IMR-90 (cell line): Measurements from ENCODE around the gene PAMR1. TPM values are rescaled to one million over a fixed set of nuclear protein-coding genes. Genes with fewer than 3 reads are reported as not detected.

Experiments used
- ATAC-seq: fragments of 200-7000 bp; cut with Tn5 transposase; 2 replicates; pipeline ENCODE4 v1.9.1; 2020; ENCODE audit warnings: low read depth, mild to moderate bottlenecking, moderate library complexity
- BruUV-seq: library from RNA; stranded (reverse); fragments of 400-500 nt; replicated peaks from 2 replicates; lab custom pipeline; 2021; lab: Mats Ljungman, UMichigan
- CTCF ChIA-PET: fragments of 300-600 bp; formaldehyde crosslinking; extraction: SDS; loops from one replicate; lab custom pipeline; 2021; ENCODE audit warnings: antibody characterized with exemption; lab: Yijun Ruan, JAX
- POLR2A ChIA-PET: fragments of 300-600 bp; sonication (Branson Sonifier 250); formaldehyde crosslinking; loops from one replicate; lab custom pipeline; 2022; ENCODE audit warnings: antibody characterized with exemption; ENCODE audit not compliant: unreplicated experiment; lab: Charles Lee
- DNase-seq: peaks from one replicate; pipeline ENCODE4 v3.0.0; 2013
- H2AFZ ChIP-seq: replicated peaks from 2 replicates; pipeline ENCODE3; 2013; ENCODE audit warnings: low read length, mild to moderate bottlenecking; ENCODE audit not compliant: poor library complexity
- H2AK5ac ChIP-seq: 2 replicates; pipeline ENCODE4 v1.6.1; 2013; ENCODE audit warnings: low read depth, low read length, inconsistent platforms
- H2AK9ac ChIP-seq: replicated peaks from 2 replicates; pipeline ENCODE3; 2013; ENCODE audit warnings: mild to moderate bottlenecking, low read depth, low read length, moderate library complexity; ENCODE audit not compliant: poor library complexity
- H2BK120ac ChIP-seq: 2 replicates; pipeline ENCODE4 v1.6.1; 2013; ENCODE audit warnings: low read depth, low read length, inconsistent platforms
- H2BK15ac ChIP-seq: 3 replicates; pipeline ENCODE4 v1.6.1; 2013; ENCODE audit warnings: low read depth, low read length, inconsistent platforms
- H2BK20ac ChIP-seq: 2 replicates; pipeline ENCODE4 v1.6.1; 2013; ENCODE audit warnings: low read depth, mild to moderate bottlenecking, inconsistent platforms, low read length, moderate library complexity
- H2BK5ac ChIP-seq: 2 replicates; pipeline ENCODE4 v1.6.1; 2013; ENCODE audit warnings: mild to moderate bottlenecking, low read depth, low read length, inconsistent platforms; ENCODE audit not compliant: poor library complexity, severe bottlenecking
- H3K14ac ChIP-seq: replicated peaks from 2 replicates; pipeline ENCODE4 v1.6.1; 2013; ENCODE audit warnings: low read depth, low read length, inconsistent platforms
- H3K18ac ChIP-seq: 2 replicates; pipeline ENCODE4 v1.6.1; 2013; ENCODE audit warnings: low read depth, low read length, control low read depth
- H3K23ac ChIP-seq: 2 replicates; pipeline ENCODE4 v1.6.1; 2013; ENCODE audit warnings: low read depth, low read length, inconsistent platforms
- H3K27ac ChIP-seq: 2 replicates; pipeline ENCODE4 v1.5.1; 2013; ENCODE audit warnings: mild to moderate bottlenecking, control low read depth, low read length; ENCODE audit not compliant: insufficient read depth
- H3K27me3 ChIP-seq: 2 replicates; pipeline ENCODE4 v1.6.1; 2013; ENCODE audit warnings: low read length; ENCODE audit not compliant: control insufficient read depth, insufficient read depth
- H3K36me3 ChIP-seq: 2 replicates; pipeline ENCODE4 v1.6.1; 2013; ENCODE audit warnings: low read length, mixed read lengths; ENCODE audit not compliant: control insufficient read depth, insufficient read depth
- H3K4ac ChIP-seq: 2 replicates; pipeline ENCODE4 v1.6.1; 2013; ENCODE audit warnings: low read depth, low read length, inconsistent platforms
- H3K4me1 ChIP-seq: 2 replicates; pipeline ENCODE4 v1.6.1; 2013; ENCODE audit warnings: low read length, mixed read lengths; ENCODE audit not compliant: control insufficient read depth, insufficient read depth
- H3K4me2 ChIP-seq: 2 replicates; pipeline ENCODE4 v1.6.1; 2013; ENCODE audit warnings: low read depth, mild to moderate bottlenecking, control low read depth, low read length, moderate library complexity
- H3K4me3 ChIP-seq: 2 replicates; pipeline ENCODE4 v1.5.1; 2013; ENCODE audit warnings: low read depth, mild to moderate bottlenecking, control low read depth, low read length, moderate library complexity; ENCODE audit not compliant: insufficient read depth
- H3K56ac ChIP-seq: 2 replicates; pipeline ENCODE4 v1.6.1; 2013; ENCODE audit warnings: low read length, inconsistent platforms; ENCODE audit not compliant: insufficient read depth; ENCODE audit errors: extremely low read depth
- H3K79me1 ChIP-seq, 2 experiments: 2 replicates each; pipeline ENCODE4 v1.6.1; 2013; ENCODE audit warnings: low read length in 2 of 2, inconsistent platforms in 1 of 2, low read depth in 1 of 2
- H3K9ac ChIP-seq: 2 replicates; pipeline ENCODE4 v1.6.1; 2013; ENCODE audit warnings: low read depth, low read length, control low read depth
- H3K9me1 ChIP-seq: 2 replicates; pipeline ENCODE4 v1.6.1; 2013; ENCODE audit warnings: low read length, inconsistent platforms; ENCODE audit not compliant: insufficient read depth
- H3K9me3 ChIP-seq: 2 replicates; pipeline ENCODE4 v1.6.1; 2013; ENCODE audit warnings: low read length; ENCODE audit not compliant: control insufficient read depth, insufficient read depth
- H4K20me1 ChIP-seq: 2 replicates; pipeline ENCODE4 v1.6.1; 2013; ENCODE audit warnings: low read length, inconsistent platforms; ENCODE audit not compliant: insufficient read depth
- H4K5ac ChIP-seq: 2 replicates; pipeline ENCODE4 v1.6.1; 2013; ENCODE audit warnings: mild to moderate bottlenecking, low read depth, low read length, control low read depth
- H4K8ac ChIP-seq, 2 experiments: 2 replicates each; pipeline ENCODE4 v1.6.1; 2013; ENCODE audit warnings: low read depth in 2 of 2, low read length in 2 of 2, control low read depth in 1 of 2, inconsistent platforms in 1 of 2
- H4K91ac ChIP-seq: 2 replicates; pipeline ENCODE4 v1.6.1; 2013; ENCODE audit warnings: low read depth, low read length, inconsistent platforms; ENCODE audit not compliant: insufficient read depth
- CEBPB ChIP-seq: IDR thresholded peaks from 2 replicates; pipeline ENCODE4 v1.6.1; 2012; ENCODE audit warnings: low read depth, low read length, improper control_type of control experiment
- CHD1 ChIP-seq: IDR thresholded peaks from 2 replicates; pipeline ENCODE4 v1.6.1; 2012; ENCODE audit warnings: low read depth, low read length, improper control_type of control experiment
- CTCF ChIP-seq: conservative IDR thresholded peaks from 2 replicates; pipeline ENCODE4 v1.5.1; 2012; ENCODE audit warnings: mild to moderate bottlenecking, low read depth, low read length, improper control_type of control experiment
- MAFK ChIP-seq: IDR thresholded peaks from 2 replicates; pipeline ENCODE4 v1.6.1; 2012; ENCODE audit warnings: low read depth, low read length, improper control_type of control experiment
- MXI1 ChIP-seq: IDR thresholded peaks from 2 replicates; pipeline ENCODE4 v1.6.1; 2012; ENCODE audit warnings: low read depth, mild to moderate bottlenecking, low read length, moderate library complexity, borderline replicate concordance
- RAD21 ChIP-seq: IDR thresholded peaks from 2 replicates; pipeline ENCODE4 v1.6.1; 2012; ENCODE audit warnings: low read length, improper control_type of control experiment
- SMC3 ChIP-seq: fragments of 150-350 bp; IDR thresholded peaks from 2 replicates; pipeline ENCODE4 v1.6.1; 2016; ENCODE audit warnings: low read depth, mild to moderate bottlenecking, antibody characterized with exemption, low read length, moderate library complexity
- USF2 ChIP-seq: fragments of 150-350 bp; IDR thresholded peaks from 2 replicates; pipeline ENCODE4 v1.6.1; 2017; ENCODE audit warnings: mild to moderate bottlenecking, antibody characterized with exemption, low read length, low read depth
- WGBS, 2 experiments: methylation state at CpG; one replicate each; pipeline versions ENCODE4 v1.1.5 to v1.1.7; 2013; ENCODE audit warnings: missing lambda C conversion rate in 2 of 2; ENCODE audit not compliant: insufficient read length in 1 of 2; ENCODE audit errors: extremely low coverage in 2 of 2; 5-methylcytosine and 5-hydroxymethylcytosine counted together
- dilution Hi-C: fragments of 300-500 bp; cut with HindIII; formaldehyde crosslinking; loops from one replicate; pipeline ENCODE4 v1.14.3; 2018; ENCODE audit warnings: low sequenced_read_pairs; ENCODE audit not compliant: unreplicated experiment
- in situ Hi-C: fragments of 300-500 bp; cut with MboI; formaldehyde crosslinking; loops from 3 replicates; pipeline ENCODE4 v1.14.3; 2019; ENCODE audit warnings: low sequenced_read_pairs, inconsistent platforms, mixed read lengths
- intact Hi-C: fragments of 100-400 bp; cut with micrococcal nuclease; formaldehyde crosslinking; loops from 2 replicates; pipeline ENCODE4 v1.10.0; 2022
- polyA plus RNA-seq, 3 experiments: library from polyadenylated mRNA; depleted of rRNA; stranded (reverse); fragments of >200 nt; gene quantifications; 2 replicates each; pipeline ENCODE4 v1.2.3, GENCODE V29; 2012; ENCODE audit warnings: low replicate concordance in 1 of 3
- total RNA-seq: library from RNA; depleted of rRNA; stranded (reverse); fragments of >200 nt; gene quantifications from 2 replicates; pipeline ENCODE4 v1.2.3, GENCODE V29; 2012

The PAMR1 gene
- total and polyA plus RNA-seq, 2 of the 4 experiments (the other 2 are of a cell fraction): 70.7 to 80.7 TPM

DNA sequence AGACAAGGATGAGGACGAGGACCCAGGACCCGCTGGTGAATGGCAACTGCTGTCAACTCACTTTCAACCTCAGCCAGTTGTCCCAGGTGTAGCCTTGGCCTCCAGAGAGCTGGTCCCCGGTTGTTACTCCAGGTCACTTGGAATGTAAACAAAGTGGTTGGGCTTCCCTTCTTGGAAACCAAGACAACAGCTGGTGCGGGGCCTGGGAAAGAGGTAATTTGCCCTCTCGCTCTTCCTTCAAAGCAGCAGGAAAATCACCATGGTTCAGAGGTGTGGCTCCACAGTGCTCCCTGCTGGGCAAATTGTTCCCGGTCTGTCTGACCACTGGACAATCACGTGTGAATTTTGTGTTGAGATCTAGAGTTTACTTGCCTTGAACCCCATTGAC, 121.0 kb downstream of the PAMR1 start:
- Histone ChIP-seq H4K5ac (no peak overlapping the region), H3K14ac (no peak overlapping the region), H3K27me3 (no peaks in the 10 kb centered on the region), H3K18ac (no peak overlapping the region), H4K8ac (no peak overlapping the region), H3K4me1 (peaks cover 14% of the 10 kb centered on the region), H2AK9ac (no peak overlapping the region), H4K20me1 (no peaks in the 10 kb centered on the region), H3K36me3 (no peaks in the 10 kb centered on the region), H2BK15ac (no peak overlapping the region), H3K9me1 (no peaks in the 10 kb centered on the region), H2AK5ac (no peak overlapping the region; the same call in 1 of the 2 replicates), H3K56ac (no peak overlapping the region), H3K79me1 (no peaks in the 10 kb centered on the region), H3K9me3 (no peaks in the 10 kb centered on the region), H3K9ac (no peak overlapping the region), H3K23ac (no peak overlapping the region), H3K4me3 (no peak overlapping the region), H2AFZ (peak overlapping the region; percentile 15), H2BK20ac (no peak overlapping the region), H4K91ac (peak overlapping the region; percentile 38; the same call in 1 of the 2 replicates), H2BK5ac (no peak overlapping the region), H2BK120ac (no peak overlapping the region), H3K4me2 (no peak overlapping the region), H3K4ac (0 out of 2 replicates have a peak overlapping the region, but pooled peaks have one; percentile 6), H3K27ac (no peak overlapping the region)
- ChIA-PET POLR2A (no interaction called here), CTCF (interaction anchor here (1.0 to 1.3 kb wide), 2 partner anchors 8 to 14 kb away, joined by 3 to 6 read pairs; no protein-coding TSS in a partner anchor)
- DNase-seq (peak; percentile 38), ATAC-seq (peak; percentile 73)
- dilution Hi-C loops (no loop called here), intact Hi-C loops (loop anchor here (10.0 kb wide), 1 partner anchor 60 kb away; no protein-coding TSS in a partner anchor), in situ Hi-C loops (no loop called here)
- BruUV-seq: no TSS peak
- TF ChIP-seq SMC3 (peak; percentile 42; the same call in 1 of the 2 replicates), MXI1 (no peak), CHD1 (no peak), CTCF (peak; percentile 49), USF2 (0 out of 2 replicates have a peak, but pooled peaks have one; percentile 35), CEBPB (no peak), MAFK (no peak), RAD21 (peak; percentile 58)
- 56% methylated on average over 3 of the region's 7 CpGs; no CpG with 5 or more reads in 1 of the 2 experiments for WGBS, 2 experiments
